HepG2 (cell line): Measurements from ENCODE around the gene ATP2C2. TPM values are rescaled to one million over a fixed set of nuclear protein-coding genes. Genes with fewer than 3 reads are reported as not detected.

Source experiments
- ATAC-seq: fragments of 200-7000 bp; cut with Tn5 transposase; 3 replicates; pipeline ENCODE4 v1.9.1; 2020; ENCODE audit warnings: mild to moderate bottlenecking, moderate library complexity
- BruUV-seq: library from RNA; stranded (reverse); fragments of 400-500 nt; replicated peaks from 2 replicates; lab custom pipeline; 2021; lab: Mats Ljungman, UMichigan
- CTCF ChIA-PET: fragments of 300-600 bp; formaldehyde crosslinking; extraction: SDS; loops from one replicate; lab custom pipeline; 2021; ENCODE audit warnings: low total read pairs, inconsistent platforms, low intra/inter-chr PET ratio; lab: Yijun Ruan, JAX
- POLR2A ChIA-PET: fragments of 350-600 bp; sonication (Branson Sonifier 250); formaldehyde crosslinking; loops from one replicate; lab custom pipeline; 2020; ENCODE audit warnings: antibody characterized with exemption, inconsistent platforms; lab: Yijun Ruan, JAX
- DNase-seq: peaks from one replicate; pipeline ENCODE4 v3.0.0-alpha.2; 2015; ENCODE audit warnings: low spot score
- FAIRE-seq: peaks from 3 replicates; lab custom pipeline; 2011; peaks lifted over from hg19 to GRCh38; lab: Jason Lieb, UNC
- H2AFZ ChIP-seq: one replicate; pipeline ENCODE4 v1.6.1; 2011; ENCODE audit warnings: low read length, inconsistent platforms
- H3K27ac ChIP-seq: fragments of 300-600 bp; 3 replicates; pipeline ENCODE4 v1.8.0; 2011; ENCODE audit warnings: mixed run types, mild to moderate bottlenecking, mixed read lengths, low read length, inconsistent platforms; ENCODE audit not compliant: insufficient read depth; ENCODE audit errors: extremely low read length
- H3K27me3 ChIP-seq, 2 experiments: fragments of 200-600 bp in 1 of 2; 2 replicates in 1 of 2; 3 replicates in 1 of 2; pipeline versions ENCODE4 v1.6.0 to v1.8.0; 2011; ENCODE audit warnings: low read length in 2 of 2, mild to moderate bottlenecking in 2 of 2, moderate library complexity in 2 of 2, inconsistent platforms in 1 of 2; ENCODE audit not compliant: insufficient read depth in 2 of 2, control insufficient read depth in 1 of 2
- H3K36me3 ChIP-seq, 2 experiments: fragments of 200-600 bp in 1 of 2; replicated peaks in 1 of 2; 2 replicates in 1 of 2; 3 replicates in 1 of 2; pipeline versions ENCODE4 v1.5.1 to v1.8.0; 2011; ENCODE audit warnings: low read length in 2 of 2, inconsistent platforms in 1 of 2; ENCODE audit not compliant: insufficient read depth in 2 of 2, control insufficient read depth in 1 of 2
- H3K4me1 ChIP-seq: 2 replicates; pipeline ENCODE4 v1.5.1; 2012; ENCODE audit warnings: low read length, inconsistent platforms; ENCODE audit not compliant: insufficient read depth
- H3K4me2 ChIP-seq: 2 replicates; pipeline ENCODE4 v1.6.0; 2011; ENCODE audit warnings: low read depth, low read length, inconsistent platforms
- H3K4me3 ChIP-seq, 3 experiments: fragments of 200-600 bp in 1 of 3; sonication (generic), shearing (Covaris generic) in 1 of 3; replicated peaks in 1 of 3; 2 replicates each; pipeline ENCODE4 v1.5.1; 2011 to 2016; ENCODE audit warnings: low read length in 3 of 3, inconsistent platforms in 2 of 3, low read depth in 2 of 3, mild to moderate bottlenecking in 2 of 3, control low read depth in 1 of 3, mixed read lengths in 1 of 3; ENCODE audit not compliant: insufficient read depth in 1 of 3
- H3K79me2 ChIP-seq: one replicate; pipeline ENCODE4 v1.6.1; 2011; ENCODE audit warnings: low read length, inconsistent platforms; ENCODE audit not compliant: insufficient read depth
- H3K9ac ChIP-seq: 2 replicates; pipeline ENCODE4 v1.6.0; 2011; ENCODE audit warnings: mild to moderate bottlenecking, low read depth, low read length, inconsistent platforms; ENCODE audit not compliant: insufficient read depth
- H3K9me3 ChIP-seq: 2 replicates; pipeline ENCODE4 v1.5.1; 2012; ENCODE audit warnings: mild to moderate bottlenecking, low read length
- H4K20me1 ChIP-seq: 2 replicates; pipeline ENCODE4 v1.6.0; 2011; ENCODE audit warnings: inconsistent platforms, mild to moderate bottlenecking, low read length, moderate library complexity; ENCODE audit not compliant: insufficient read depth
- ARNTL ChIP-seq: sonication (generic); formaldehyde crosslinking; IDR thresholded peaks from 2 replicates; pipeline ENCODE4 v1.4.0; 2020; ENCODE audit warnings: mild to moderate bottlenecking, missing genetic modification reagents
- KDM3A ChIP-seq: IDR thresholded peaks from 2 replicates; pipeline ENCODE4 v1.6.1; 2018; ENCODE audit warnings: low read depth, missing compliant biosample characterization
- KLF12 ChIP-seq: sonication (generic); formaldehyde crosslinking; IDR thresholded peaks from 2 replicates; pipeline ENCODE4 v1.4.0; 2020; ENCODE audit warnings: missing genetic modification reagents, borderline replicate concordance
- KLF15 ChIP-seq: sonication (generic); formaldehyde crosslinking; IDR thresholded peaks from 2 replicates; pipeline ENCODE4 v1.8.1; 2023; ENCODE audit warnings: borderline replicate concordance, mild to moderate bottlenecking, inconsistent platforms, missing genetic modification reagents, mixed read lengths
- NPAS2 ChIP-seq: sonication (generic); formaldehyde crosslinking; IDR thresholded peaks from 2 replicates; pipeline ENCODE4 v1.8.0; 2022; ENCODE audit warnings: mild to moderate bottlenecking, missing genetic modification reagents, borderline replicate concordance
- TCF7 ChIP-seq: sonication (generic); IDR thresholded peaks from 2 replicates; pipeline ENCODE4 v1.6.1; 2016; ENCODE audit warnings: antibody characterized with exemption, low read depth
- ZNF44 ChIP-seq: sonication (generic); formaldehyde crosslinking; IDR thresholded peaks from 2 replicates; pipeline ENCODE4 v1.5.1; 2020; ENCODE audit warnings: mild to moderate bottlenecking, missing genetic modification reagents
- ZNF704 ChIP-seq: sonication (generic); formaldehyde crosslinking; IDR thresholded peaks from 2 replicates; pipeline ENCODE4 v1.8.1; 2023; ENCODE audit warnings: mild to moderate bottlenecking, inconsistent platforms, moderate library complexity, missing genetic modification reagents, borderline replicate concordance
- ZNF83 ChIP-seq: sonication (generic); formaldehyde crosslinking; IDR thresholded peaks from 2 replicates; pipeline ENCODE4 v1.4.0; 2020; ENCODE audit warnings: missing genetic modification reagents, mild to moderate bottlenecking, borderline replicate concordance
- ZNF878 ChIP-seq: sonication (generic); formaldehyde crosslinking; IDR thresholded peaks from 2 replicates; pipeline ENCODE4 v1.8.1; 2023; ENCODE audit warnings: mild to moderate bottlenecking, missing genetic modification reagents, moderate library complexity
- WGBS: methylation state at CpG from one replicate; pipeline ENCODE4 v1.1.6; 2017; ENCODE audit warnings: low lambda C conversion rate; 5-methylcytosine and 5-hydroxymethylcytosine counted together
- in situ Hi-C: cut with HindIII; loops from 2 replicates; pipeline ENCODE4 v1.10.0; 2017; ENCODE audit warnings: low pct_unique_long_range_greater_than_20kb; ENCODE audit not compliant: extremely low pct_ligation_motif_present
- intact Hi-C: fragments of 100-400 bp; cut with micrococcal nuclease; formaldehyde crosslinking; loops from one replicate; pipeline ENCODE4 v1.10.0; 2022; ENCODE audit not compliant: unreplicated experiment
- polyA plus RNA-seq, 8 experiments: library from polyadenylated mRNA; depleted of rRNA in 3 of 8; stranded (reverse) in 7 of 8; unstranded in 1 of 8; fragments of >200 nt; fragmentation: Illumina TruSeq in 4 of 8; extraction: Trizol in 4 of 8; gene quantifications; 2 replicates each; pipeline versions ENCODE4 v1.2.1 to v1.2.3, GENCODE V29; 2011 to 2016; ENCODE audit warnings: low read depth in 4 of 8, missing spikeins in 1 of 8, mixed read lengths in 1 of 8; ENCODE audit not compliant: insufficient read depth in 1 of 8
- total RNA-seq, 5 experiments: library from RNA; depleted of rRNA; stranded (reverse); fragments of >200 nt; fragmentation: Illumina TruSeq; extraction: Trizol; gene quantifications; 2 replicates each; pipeline ENCODE4 v1.2.3, GENCODE V29; 2016; ENCODE audit warnings: low read depth in 1 of 5
- TF ChIP-seq, protein P1 (sequence below): sonication (generic); formaldehyde crosslinking; IDR thresholded peaks from 2 replicates; pipeline ENCODE4 v1.8.0; 2022; ENCODE audit warnings: mild to moderate bottlenecking, missing genetic modification reagents; ENCODE audit not compliant: insufficient replicate concordance
- TF ChIP-seq, protein P2 (sequence below): sonication (generic); formaldehyde crosslinking; conservative IDR thresholded peaks from 2 replicates; pipeline ENCODE4 v1.8.0; 2022; ENCODE audit warnings: low read depth, missing genetic modification reagents

Gene ATP2C2
- total and polyA plus RNA-seq, 2 of the 13 experiments (the other 11 are each of a cell fraction or from before 2014, with no cell fraction given): 0.07 TPM; not detected in 1

DNA sequence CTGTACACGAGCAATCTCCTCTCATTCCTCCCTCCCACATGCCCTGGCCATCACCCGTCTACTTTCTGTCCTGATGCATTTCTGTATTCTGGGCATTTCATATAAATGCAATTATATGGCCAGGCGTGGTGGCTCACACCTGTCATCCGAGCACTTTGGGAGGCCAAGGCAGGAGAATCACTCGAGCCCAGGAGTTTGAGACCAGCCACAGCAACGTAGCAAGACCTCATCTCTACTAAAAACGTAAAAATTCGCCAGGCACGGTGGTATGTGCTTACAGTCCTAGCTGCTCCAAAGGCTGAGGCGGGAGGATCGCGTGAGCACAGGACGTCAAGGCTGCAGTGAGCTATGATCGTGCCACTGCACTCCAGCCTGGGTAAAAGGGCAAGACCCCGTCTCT lies 131.3 kb downstream of the ATP2C2 start:
- POLR2A ChIA-PET: no interaction called here
- no peak overlapping the region for H3K27ac ChIP-seq
- DNase-seq (no peak), FAIRE-seq (no peak), ATAC-seq (no peak)
- WGBS: 87% methylated on average over 15 of the region's 15 CpGs
- H3K4me3 ChIP-seq: no peak overlapping the region
- no peak overlapping the region for H2AFZ ChIP-seq
- H4K20me1 ChIP-seq: no peaks in the 10 kb centered on the region
- H3K4me1 ChIP-seq: peaks cover 14% of the 10 kb centered on the region
- H3K4me2 ChIP-seq: no peak overlapping the region
- peaks cover 2% of the 10 kb centered on the region for H3K79me2 ChIP-seq
- in situ Hi-C loops (no loop called here), intact Hi-C loops (no loop called here)
- H3K36me3 ChIP-seq: peaks cover 4 to 16% of the 10 kb centered on the region in 2 experiments; a peak in 3 of 5 replicates
- CTCF ChIA-PET: no interaction called here
- H3K9ac ChIP-seq: no peak overlapping the region
- no TSS peak for BruUV-seq
- H3K9me3 ChIP-seq: no peaks in the 10 kb centered on the region
- TF ChIP-seq NPAS2 (no peak), KDM3A (CRISPR knock-in tag) (no peak), ZNF878 (CRISPR knock-in tag) (no peak), ARNTL (CRISPR knock-in tag) (no peak), KLF12 (no peak)
- TF ChIP-seq, protein P1, sequence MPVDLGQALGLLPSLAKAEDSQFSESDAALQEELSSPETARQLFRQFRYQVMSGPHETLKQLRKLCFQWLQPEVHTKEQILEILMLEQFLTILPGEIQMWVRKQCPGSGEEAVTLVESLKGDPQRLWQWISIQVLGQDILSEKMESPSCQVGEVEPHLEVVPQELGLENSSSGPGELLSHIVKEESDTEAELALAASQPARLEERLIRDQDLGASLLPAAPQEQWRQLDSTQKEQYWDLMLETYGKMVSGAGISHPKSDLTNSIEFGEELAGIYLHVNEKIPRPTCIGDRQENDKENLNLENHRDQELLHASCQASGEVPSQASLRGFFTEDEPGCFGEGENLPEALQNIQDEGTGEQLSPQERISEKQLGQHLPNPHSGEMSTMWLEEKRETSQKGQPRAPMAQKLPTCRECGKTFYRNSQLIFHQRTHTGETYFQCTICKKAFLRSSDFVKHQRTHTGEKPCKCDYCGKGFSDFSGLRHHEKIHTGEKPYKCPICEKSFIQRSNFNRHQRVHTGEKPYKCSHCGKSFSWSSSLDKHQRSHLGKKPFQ: no peak
- H3K27me3 ChIP-seq: no peaks in the 10 kb centered on the region

DNA sequence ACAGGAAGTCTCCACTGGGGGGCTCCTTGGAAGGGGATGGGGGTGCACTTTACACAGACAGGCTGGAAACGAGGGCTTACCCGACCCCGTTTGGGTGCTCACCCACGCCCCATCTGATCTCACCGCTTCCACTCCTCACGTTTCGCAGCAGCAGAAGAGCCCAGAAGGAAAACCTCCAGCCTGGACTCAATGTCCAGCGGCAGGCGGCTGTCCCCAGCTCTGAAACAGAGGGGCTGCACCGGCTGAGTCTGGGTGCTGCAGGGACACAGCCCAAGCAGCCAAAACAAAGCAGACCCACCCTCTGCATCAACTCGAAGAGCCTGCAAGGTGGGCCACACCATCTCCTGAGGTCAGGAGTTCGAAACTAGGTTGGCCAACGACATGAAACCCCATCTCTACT lies 132.2 kb downstream of the ATP2C2 start:
- WGBS: 94% methylated on average over 13 of the region's 13 CpGs
- Histone ChIP-seq H3K27ac (no peak overlapping the region), H4K20me1 (no peaks in the 10 kb centered on the region), H3K4me3 (no peak overlapping the region), H3K4me1 (peaks cover 20% of the 10 kb centered on the region), H3K9me3 (no peaks in the 10 kb centered on the region), H3K27me3 (no peaks in the 10 kb centered on the region), H3K36me3 (peaks cover 4 to 14% of the 10 kb centered on the region in 2 experiments; a peak in 3 of 5 replicates), H3K4me2 (no peak overlapping the region), H3K79me2 (peaks cover 2% of the 10 kb centered on the region), H3K9ac (no peak overlapping the region), H2AFZ (no peak overlapping the region)
- intact Hi-C loops: no loop called here
- ChIA-PET CTCF (no interaction called here), POLR2A (no interaction called here)
- no peak for FAIRE-seq
- BruUV-seq: no TSS peak
- in situ Hi-C loops: no loop called here
- no peak for ATAC-seq
- DNase-seq: no peak
- no peak for TF ChIP-seq KLF15
- no peak for TF ChIP-seq TCF7
- no peak for TF ChIP-seq ZNF704 (CRISPR knock-in tag)
- TF ChIP-seq ZNF83 (CRISPR knock-in tag): no peak
- no peak for TF ChIP-seq ZNF44 (CRISPR knock-in tag)
- TF ChIP-seq, protein P2, sequence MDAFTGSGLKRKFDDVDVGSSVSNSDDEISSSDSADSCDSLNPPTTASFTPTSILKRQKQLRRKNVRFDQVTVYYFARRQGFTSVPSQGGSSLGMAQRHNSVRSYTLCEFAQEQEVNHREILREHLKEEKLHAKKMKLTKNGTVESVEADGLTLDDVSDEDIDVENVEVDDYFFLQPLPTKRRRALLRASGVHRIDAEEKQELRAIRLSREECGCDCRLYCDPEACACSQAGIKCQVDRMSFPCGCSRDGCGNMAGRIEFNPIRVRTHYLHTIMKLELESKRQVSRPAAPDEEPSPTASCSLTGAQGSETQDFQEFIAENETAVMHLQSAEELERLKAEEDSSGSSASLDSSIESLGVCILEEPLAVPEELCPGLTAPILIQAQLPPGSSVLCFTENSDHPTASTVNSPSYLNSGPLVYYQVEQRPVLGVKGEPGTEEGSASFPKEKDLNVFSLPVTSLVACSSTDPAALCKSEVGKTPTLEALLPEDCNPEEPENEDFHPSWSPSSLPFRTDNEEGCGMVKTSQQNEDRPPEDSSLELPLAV (CRISPR knock-in tag): no peak
